GM12878 (cell line): ENCODE results near the gene ENDOV. TPM values are rescaled to one million over a fixed set of nuclear protein-coding genes. Genes with fewer than 3 reads are reported as not detected.

Experiments
- CHD4 ChIP-seq: fragments of 200-600 bp; sonication (generic); IDR thresholded peaks from 2 replicates; pipeline ENCODE4 v1.6.1; 2016; ENCODE audit warnings: mild to moderate bottlenecking
- CTCF ChIP-seq, 3 experiments: IDR thresholded peaks in 2 of 3; conservative IDR thresholded peaks in 1 of 3; 2 replicates each; pipeline ENCODE4 v1.5.1; 2011; ENCODE audit warnings: low read depth in 3 of 3, low read length in 3 of 3, mild to moderate bottlenecking in 3 of 3, control low read depth in 2 of 3, moderate library complexity in 2 of 3, inconsistent platforms in 1 of 3, mixed read lengths in 1 of 3; ENCODE audit not compliant: control insufficient read depth in 2 of 3, insufficient read depth in 1 of 3; ENCODE audit errors: extremely low read depth in 1 of 3
- E4F1 ChIP-seq: fragments of 450-650 bp; IDR thresholded peaks from 2 replicates; pipeline ENCODE4 v1.6.1; 2018; ENCODE audit warnings: borderline replicate concordance, mild to moderate bottlenecking; ENCODE audit not compliant: partially characterized antibody
- ELK1 ChIP-seq: IDR thresholded peaks from 2 replicates; pipeline ENCODE4 v1.6.1; 2012; ENCODE audit warnings: low read depth, low read length, improper control_type of control experiment
- NKRF ChIP-seq: fragments of 450-650 bp; conservative IDR thresholded peaks from 2 replicates; pipeline ENCODE4 v1.6.1; 2017; ENCODE audit warnings: mild to moderate bottlenecking, moderate library complexity
- POLR2A ChIP-seq: IDR thresholded peaks from 2 replicates; pipeline ENCODE4 v1.6.1; 2011; ENCODE audit warnings: low read depth, mild to moderate bottlenecking, low read length
- POLR2AphosphoS2 ChIP-seq: IDR thresholded peaks from 2 replicates; pipeline ENCODE4 v1.6.1; 2011; ENCODE audit warnings: low read depth, mild to moderate bottlenecking, low read length, improper control_type of control experiment, moderate library complexity
- RAD21 ChIP-seq: IDR thresholded peaks from 2 replicates; pipeline ENCODE4 v1.6.1; 2011; ENCODE audit warnings: mild to moderate bottlenecking, low read depth, low read length, moderate library complexity; ENCODE audit not compliant: insufficient read depth
- RELA ChIP-seq: fragments of 450-650 bp; IDR thresholded peaks from 2 replicates; pipeline ENCODE4 v1.8.0; 2014; ENCODE audit warnings: borderline replicate concordance; ENCODE audit not compliant: partially characterized antibody
- SP1 ChIP-seq: IDR thresholded peaks from one replicate; pipeline ENCODE4 v1.6.1; 2011; ENCODE audit warnings: low read depth, low read length
- USF1 ChIP-seq: IDR thresholded peaks from 2 replicates; pipeline ENCODE4 v1.6.1; 2011; ENCODE audit warnings: borderline replicate concordance, low read depth, mild to moderate bottlenecking, moderate library complexity, mixed read lengths, low read length; ENCODE audit not compliant: insufficient read depth; ENCODE audit errors: extremely low read length
- ZBTB33 ChIP-seq: fragments of 450-650 bp; IDR thresholded peaks from 2 replicates; pipeline ENCODE4 v1.6.1; 2017; ENCODE audit warnings: mild to moderate bottlenecking
- ZBTB4 ChIP-seq: fragments of 450-650 bp; formaldehyde crosslinking; IDR thresholded peaks from 2 replicates; pipeline ENCODE4 v1.4.0; 2022; ENCODE audit warnings: mild to moderate bottlenecking, moderate library complexity
- polyA plus RNA-seq, 11 experiments: library from polyadenylated mRNA; depleted of rRNA in 4 of 11; unstranded in 6 of 11; stranded (reverse) in 5 of 11; fragments of >200 nt; fragmentation: Nextera tagmentation in 4 of 11; fragmentation: Illumina TruSeq in 1 of 11; extraction: Ambion mirVana in 4 of 11; extraction: Trizol in 1 of 11; gene quantifications; 1 replicate in 1 of 11; 2 replicates in 10 of 11; pipeline versions ENCODE4 v1.2.1 to v1.2.3, GENCODE V29; 2011 to 2016; ENCODE audit warnings: inconsistent platforms in 2 of 11, missing spikeins in 2 of 11, low read depth in 1 of 11
- total RNA-seq, 4 experiments: library from RNA; depleted of rRNA in 3 of 4; stranded (reverse); fragments of >200 nt in 3 of 4; fragmentation: Illumina TruSeq in 1 of 4; extraction: Trizol in 1 of 4; gene quantifications; 2 replicates each; pipeline versions ENCODE4 v1.2.1 to v1.2.3, GENCODE V29; 2013 to 2021

The ENDOV gene
- total and polyA plus RNA-seq, 10 of the 15 experiments (the other 5 are each of a cell fraction or from before 2014, with no cell fraction given): 0.63 to 11.9 (median 8.1) TPM

GRCh38 chr17:80414803-80415625 lies at the start of gene ENDOV (continued):
- no peak for TF ChIP-seq CTCF (IDR thresholded peaks at IDR 0.05 in 2 of 3, conservative IDR thresholded peaks at IDR 0.05 in 1 of 3; ENCODE audit: control insufficient read depth in 2 of 3, extremely low read depth in 1 of 3, insufficient read depth in 1 of 3, low read depth in 3 of 3, low read length in 3 of 3)
- TF ChIP-seq SP1: no peak
- no peak for TF ChIP-seq USF1
- peak; percentile 98 for TF ChIP-seq NKRF
- no peak for TF ChIP-seq CHD4
- peak; percentile 84 for TF ChIP-seq POLR2A
- TF ChIP-seq RAD21: no peak
- no peak for TF ChIP-seq ZBTB33
- TF ChIP-seq ZBTB4 (CRISPR knock-in tag): no peak
- TF ChIP-seq ELK1: peak; percentile 74
- TF ChIP-seq POLR2AphosphoS2: 0 out of 2 replicates have a peak, but pooled peaks have one; percentile 35
- TF ChIP-seq E4F1: peak; percentile 68
- TF ChIP-seq RELA: peak; percentile 61
